SK-N-SH treated with all-trans-retinoic acid at 6 μM for 48 hours (cell line): ENCODE measurements around the gene HSD11B1.

ENCODE experiments used
- ATAC-seq: fragments of 200-7000 bp; cut with Tn5 transposase; 3 replicates; pipeline ENCODE4 v1.9.1; 2020; ENCODE audit warnings: mild to moderate bottlenecking, moderate library complexity
- ARNTL ChIP-seq: fragments of 450-650 bp; formaldehyde crosslinking; IDR thresholded peaks from 2 replicates; pipeline ENCODE4 v1.5.0; 2020; ENCODE audit warnings: low read depth, mild to moderate bottlenecking, moderate library complexity, borderline replicate concordance
- BACH2 ChIP-seq: fragments of 250-450 bp; sonication (Bioruptor Pico); IDR thresholded peaks from 2 replicates; pipeline ENCODE4 v1.9.0; 2021; ENCODE audit warnings: mild to moderate bottlenecking, borderline replicate concordance
- CSDC2 ChIP-seq: fragments of 250-450 bp; sonication (Bioruptor Pico); IDR thresholded peaks from 2 replicates; pipeline ENCODE4 v1.5.0; 2020; ENCODE audit warnings: mild to moderate bottlenecking, moderate library complexity
- ESRRG ChIP-seq: fragments of 250-450 bp; sonication (Bioruptor Pico); IDR thresholded peaks from 2 replicates; pipeline ENCODE4 v1.6.1; 2021; ENCODE audit warnings: mild to moderate bottlenecking
- GLIS3 ChIP-seq: fragments of 250-450 bp; sonication (Bioruptor Pico); IDR thresholded peaks from 2 replicates; pipeline ENCODE4 v1.5.0; 2020; ENCODE audit warnings: mild to moderate bottlenecking, moderate library complexity
- ISL1 ChIP-seq: fragments of 250-450 bp; sonication (Bioruptor Pico); IDR thresholded peaks from 2 replicates; pipeline ENCODE4 v2.1.2; 2022; ENCODE audit warnings: mild to moderate bottlenecking, moderate library complexity
- PPARA ChIP-seq: fragments of 250-450 bp; sonication (Bioruptor Pico); IDR thresholded peaks from 2 replicates; pipeline ENCODE4 v1.5.0; 2020; ENCODE audit warnings: mild to moderate bottlenecking, borderline replicate concordance
- RARB ChIP-seq: fragments of 250-450 bp; sonication (Bioruptor Pico); IDR thresholded peaks from 2 replicates; pipeline ENCODE4 v1.8.0; 2021; ENCODE audit warnings: mild to moderate bottlenecking, moderate library complexity
- SNAI2 ChIP-seq: fragments of 250-450 bp; sonication (Bioruptor Pico); IDR thresholded peaks from 2 replicates; pipeline ENCODE4 v1.5.0; 2020; ENCODE audit warnings: mild to moderate bottlenecking, moderate library complexity
- TCF4 ChIP-seq: fragments of 250-450 bp; sonication (Bioruptor Pico); IDR thresholded peaks from 2 replicates; pipeline ENCODE4 v1.8.0; 2021; ENCODE audit warnings: mild to moderate bottlenecking, moderate library complexity, borderline replicate concordance
- TOX ChIP-seq: fragments of 250-450 bp; sonication (Bioruptor Pico); IDR thresholded peaks from 2 replicates; pipeline ENCODE4 v1.8.0; 2021; ENCODE audit warnings: mild to moderate bottlenecking, moderate library complexity, borderline replicate concordance
- ZC3H10 ChIP-seq: fragments of 250-450 bp; sonication (Bioruptor Pico); IDR thresholded peaks from 2 replicates; pipeline ENCODE4 v1.5.1; 2021; ENCODE audit warnings: mild to moderate bottlenecking, moderate library complexity
- ZFP3 ChIP-seq: fragments of 250-450 bp; sonication (Bioruptor Pico); IDR thresholded peaks from 2 replicates; pipeline ENCODE4 v1.5.0; 2020; ENCODE audit warnings: mild to moderate bottlenecking, moderate library complexity
- ZFP30 ChIP-seq: fragments of 450-650 bp; formaldehyde crosslinking; IDR thresholded peaks from 2 replicates; pipeline ENCODE4 v1.5.0; 2022; ENCODE audit warnings: mild to moderate bottlenecking, moderate library complexity
- ZNF8 ChIP-seq: fragments of 450-650 bp; formaldehyde crosslinking; IDR thresholded peaks from 2 replicates; pipeline ENCODE4 v1.5.0; 2020; ENCODE audit warnings: mild to moderate bottlenecking, moderate library complexity
- TF ChIP-seq, protein P1 (sequence below): fragments of 250-450 bp; sonication (Bioruptor Pico); IDR thresholded peaks from 2 replicates; pipeline ENCODE4 v1.8.0; 2020; ENCODE audit warnings: mild to moderate bottlenecking, moderate library complexity, borderline replicate concordance
- TF ChIP-seq, protein P2 (sequence below): fragments of 250-450 bp; sonication (Bioruptor Pico); IDR thresholded peaks from 2 replicates; pipeline ENCODE4 v1.5.0; 2020; ENCODE audit warnings: mild to moderate bottlenecking, moderate library complexity
- TF ChIP-seq, protein P3 (sequence below): fragments of 250-450 bp; sonication (Bioruptor Pico); IDR thresholded peaks from 2 replicates; pipeline ENCODE4 v1.8.0; 2021; ENCODE audit warnings: low read depth, mild to moderate bottlenecking, moderate library complexity, borderline replicate concordance
- TF ChIP-seq, protein P4 (sequence below): fragments of 250-450 bp; sonication (Bioruptor Pico); IDR thresholded peaks from 2 replicates; pipeline ENCODE4 v1.5.1; 2021; ENCODE audit warnings: mild to moderate bottlenecking, moderate library complexity

The HSD11B1 gene

DNA sequence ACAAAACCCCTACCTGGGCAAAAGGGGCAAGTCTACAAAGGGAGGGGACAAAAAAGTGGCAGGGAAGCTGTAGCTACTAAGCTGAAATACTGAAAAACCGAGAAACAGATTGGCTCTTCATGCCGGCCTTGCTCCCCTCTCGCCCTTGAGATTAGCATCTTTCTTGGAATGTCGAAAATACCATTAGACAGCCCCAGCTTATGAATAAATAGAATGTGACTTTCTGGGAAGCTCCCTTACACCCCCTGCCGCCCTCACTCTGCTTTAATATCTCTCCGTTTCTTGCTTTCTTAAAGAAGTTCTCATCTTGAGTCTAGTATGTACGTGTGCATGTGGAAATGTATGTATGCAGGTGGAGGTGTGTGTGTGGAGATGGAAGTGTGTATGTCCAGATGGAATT, 65.3 kb downstream of the HSD11B1 start:
- peak; percentile 75 for ATAC-seq
- TF ChIP-seq ZFP30 (CRISPR knock-in tag) = no peak
- no peak for TF ChIP-seq PPARA (CRISPR knock-in tag)
- no peak; the same call in 1 of the 2 replicates for TF ChIP-seq TOX (CRISPR knock-in tag)
- TF ChIP-seq RARB (CRISPR knock-in tag) = no peak
- TF ChIP-seq, protein P1, sequence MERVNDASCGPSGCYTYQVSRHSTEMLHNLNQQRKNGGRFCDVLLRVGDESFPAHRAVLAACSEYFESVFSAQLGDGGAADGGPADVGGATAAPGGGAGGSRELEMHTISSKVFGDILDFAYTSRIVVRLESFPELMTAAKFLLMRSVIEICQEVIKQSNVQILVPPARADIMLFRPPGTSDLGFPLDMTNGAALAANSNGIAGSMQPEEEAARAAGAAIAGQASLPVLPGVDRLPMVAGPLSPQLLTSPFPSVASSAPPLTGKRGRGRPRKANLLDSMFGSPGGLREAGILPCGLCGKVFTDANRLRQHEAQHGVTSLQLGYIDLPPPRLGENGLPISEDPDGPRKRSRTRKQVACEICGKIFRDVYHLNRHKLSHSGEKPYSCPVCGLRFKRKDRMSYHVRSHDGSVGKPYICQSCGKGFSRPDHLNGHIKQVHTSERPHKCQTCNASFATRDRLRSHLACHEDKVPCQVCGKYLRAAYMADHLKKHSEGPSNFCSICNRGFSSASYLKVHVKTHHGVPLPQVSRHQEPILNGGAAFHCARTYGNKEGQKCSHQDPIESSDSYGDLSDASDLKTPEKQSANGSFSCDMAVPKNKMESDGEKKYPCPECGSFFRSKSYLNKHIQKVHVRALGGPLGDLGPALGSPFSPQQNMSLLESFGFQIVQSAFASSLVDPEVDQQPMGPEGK (CRISPR knock-in tag) = no peak
- no peak for TF ChIP-seq ESRRG
- TF ChIP-seq, protein P2, sequence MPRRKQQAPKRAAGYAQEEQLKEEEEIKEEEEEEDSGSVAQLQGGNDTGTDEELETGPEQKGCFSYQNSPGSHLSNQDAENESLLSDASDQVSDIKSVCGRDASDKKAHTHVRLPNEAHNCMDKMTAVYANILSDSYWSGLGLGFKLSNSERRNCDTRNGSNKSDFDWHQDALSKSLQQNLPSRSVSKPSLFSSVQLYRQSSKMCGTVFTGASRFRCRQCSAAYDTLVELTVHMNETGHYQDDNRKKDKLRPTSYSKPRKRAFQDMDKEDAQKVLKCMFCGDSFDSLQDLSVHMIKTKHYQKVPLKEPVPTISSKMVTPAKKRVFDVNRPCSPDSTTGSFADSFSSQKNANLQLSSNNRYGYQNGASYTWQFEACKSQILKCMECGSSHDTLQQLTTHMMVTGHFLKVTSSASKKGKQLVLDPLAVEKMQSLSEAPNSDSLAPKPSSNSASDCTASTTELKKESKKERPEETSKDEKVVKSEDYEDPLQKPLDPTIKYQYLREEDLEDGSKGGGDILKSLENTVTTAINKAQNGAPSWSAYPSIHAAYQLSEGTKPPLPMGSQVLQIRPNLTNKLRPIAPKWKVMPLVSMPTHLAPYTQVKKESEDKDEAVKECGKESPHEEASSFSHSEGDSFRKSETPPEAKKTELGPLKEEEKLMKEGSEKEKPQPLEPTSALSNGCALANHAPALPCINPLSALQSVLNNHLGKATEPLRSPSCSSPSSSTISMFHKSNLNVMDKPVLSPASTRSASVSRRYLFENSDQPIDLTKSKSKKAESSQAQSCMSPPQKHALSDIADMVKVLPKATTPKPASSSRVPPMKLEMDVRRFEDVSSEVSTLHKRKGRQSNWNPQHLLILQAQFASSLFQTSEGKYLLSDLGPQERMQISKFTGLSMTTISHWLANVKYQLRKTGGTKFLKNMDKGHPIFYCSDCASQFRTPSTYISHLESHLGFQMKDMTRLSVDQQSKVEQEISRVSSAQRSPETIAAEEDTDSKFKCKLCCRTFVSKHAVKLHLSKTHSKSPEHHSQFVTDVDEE (CRISPR knock-in tag) = no peak
- TF ChIP-seq BACH2 (CRISPR knock-in tag) = no peak

DNA sequence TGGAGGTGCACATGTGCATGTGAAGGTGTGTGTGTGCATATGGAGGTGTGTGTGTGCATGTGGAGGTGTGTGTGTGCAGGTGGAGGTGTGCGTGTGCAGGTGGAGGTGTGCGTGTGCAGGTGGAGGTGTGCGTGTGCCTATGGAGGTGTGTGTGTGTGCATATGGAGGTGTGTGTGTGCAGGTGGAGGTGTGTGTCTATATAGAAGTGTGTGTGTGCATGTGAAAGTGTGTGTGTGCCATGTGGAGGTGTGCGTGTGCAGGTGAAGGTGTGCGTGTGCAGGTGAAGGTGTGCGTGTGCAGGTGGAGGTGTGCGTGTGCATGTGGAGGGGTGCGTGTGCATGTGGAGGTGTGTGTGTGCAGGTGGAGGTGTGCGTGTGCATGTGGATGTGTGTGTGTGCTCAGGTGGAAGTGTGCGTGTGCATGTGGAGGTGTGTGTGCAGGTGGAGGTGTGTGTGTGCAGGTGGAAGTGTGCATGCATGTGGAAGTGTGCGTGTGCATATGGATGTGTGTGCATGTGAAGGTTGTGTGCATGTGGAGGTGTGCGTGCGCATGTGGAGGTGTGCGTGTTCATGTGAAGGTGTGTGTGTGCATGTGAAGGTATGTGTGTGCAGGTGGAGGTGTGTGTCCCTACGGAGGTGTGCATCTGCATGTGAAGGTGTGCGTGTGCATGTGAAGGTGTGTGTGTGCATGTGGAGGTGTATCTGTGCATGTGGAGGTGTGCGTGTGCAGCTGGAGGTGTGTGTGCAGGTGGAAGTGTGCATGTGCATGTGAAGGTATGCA, 66.2 kb downstream of the HSD11B1 start:
- no peak for ATAC-seq

DNA sequence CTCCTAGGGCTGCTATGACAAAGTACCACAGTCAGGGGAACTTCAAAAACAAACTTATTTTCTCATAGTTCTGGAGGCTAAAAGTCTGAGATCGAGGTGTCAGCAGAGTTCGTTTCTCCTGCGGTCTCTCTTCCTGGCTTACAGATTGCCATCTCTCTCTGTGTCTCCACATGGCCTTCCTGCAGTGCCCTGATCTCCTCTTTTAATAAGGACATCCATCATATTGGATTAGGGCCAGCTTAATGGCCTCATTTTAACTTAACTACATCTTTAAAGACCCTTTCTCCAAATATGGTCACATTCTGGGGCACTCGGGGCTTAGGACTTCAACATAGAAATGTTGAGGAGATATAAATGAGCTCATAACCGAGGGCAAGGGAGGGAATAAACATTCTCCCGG, 67.5 kb downstream of the HSD11B1 start:
- no peak for TF ChIP-seq GLIS3 (CRISPR knock-in tag)
- TF ChIP-seq, protein P2 (CRISPR knock-in tag) = no peak
- TF ChIP-seq ZNF8 = no peak
- TF ChIP-seq, protein P3, sequence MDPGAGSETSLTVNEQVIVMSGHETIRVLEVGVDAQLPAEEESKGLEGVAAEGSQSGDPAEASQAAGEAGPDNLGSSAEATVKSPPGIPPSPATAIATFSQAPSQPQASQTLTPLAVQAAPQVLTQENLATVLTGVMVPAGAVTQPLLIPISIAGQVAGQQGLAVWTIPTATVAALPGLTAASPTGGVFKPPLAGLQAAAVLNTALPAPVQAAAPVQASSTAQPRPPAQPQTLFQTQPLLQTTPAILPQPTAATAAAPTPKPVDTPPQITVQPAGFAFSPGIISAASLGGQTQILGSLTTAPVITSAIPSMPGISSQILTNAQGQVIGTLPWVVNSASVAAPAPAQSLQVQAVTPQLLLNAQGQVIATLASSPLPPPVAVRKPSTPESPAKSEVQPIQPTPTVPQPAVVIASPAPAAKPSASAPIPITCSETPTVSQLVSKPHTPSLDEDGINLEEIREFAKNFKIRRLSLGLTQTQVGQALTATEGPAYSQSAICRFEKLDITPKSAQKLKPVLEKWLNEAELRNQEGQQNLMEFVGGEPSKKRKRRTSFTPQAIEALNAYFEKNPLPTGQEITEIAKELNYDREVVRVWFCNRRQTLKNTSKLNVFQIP (CRISPR knock-in tag) = no peak
- TF ChIP-seq CSDC2 (CRISPR knock-in tag) = no peak
- no peak for TF ChIP-seq ARNTL (CRISPR knock-in tag)
- TF ChIP-seq, protein P4, sequence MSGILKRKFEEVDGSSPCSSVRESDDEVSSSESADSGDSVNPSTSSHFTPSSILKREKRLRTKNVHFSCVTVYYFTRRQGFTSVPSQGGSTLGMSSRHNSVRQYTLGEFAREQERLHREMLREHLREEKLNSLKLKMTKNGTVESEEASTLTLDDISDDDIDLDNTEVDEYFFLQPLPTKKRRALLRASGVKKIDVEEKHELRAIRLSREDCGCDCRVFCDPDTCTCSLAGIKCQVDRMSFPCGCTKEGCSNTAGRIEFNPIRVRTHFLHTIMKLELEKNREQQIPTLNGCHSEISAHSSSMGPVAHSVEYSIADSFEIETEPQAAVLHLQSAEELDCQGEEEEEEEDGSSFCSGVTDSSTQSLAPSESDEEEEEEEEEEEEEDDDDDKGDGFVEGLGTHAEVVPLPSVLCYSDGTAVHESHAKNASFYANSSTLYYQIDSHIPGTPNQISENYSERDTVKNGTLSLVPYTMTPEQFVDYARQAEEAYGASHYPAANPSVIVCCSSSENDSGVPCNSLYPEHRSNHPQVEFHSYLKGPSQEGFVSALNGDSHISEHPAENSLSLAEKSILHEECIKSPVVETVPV (CRISPR knock-in tag) = no peak
- TF ChIP-seq SNAI2 (CRISPR knock-in tag) = no peak
- TF ChIP-seq RARB (CRISPR knock-in tag) = no peak
- no peak for TF ChIP-seq ZFP3
- no peak; the same call in 1 of the 2 replicates for TF ChIP-seq TCF4 (CRISPR knock-in tag)
- ATAC-seq = no peak

More for the DNA sequence above, 66.2 kb downstream of the HSD11B1 start:
- TF ChIP-seq ZC3H10 (CRISPR knock-in tag) = no peak
- no peak for TF ChIP-seq PPARA (CRISPR knock-in tag)
- no peak for TF ChIP-seq CSDC2 (CRISPR knock-in tag)
- TF ChIP-seq TOX (CRISPR knock-in tag) = no peak
- no peak for TF ChIP-seq ARNTL (CRISPR knock-in tag)
- no peak for TF ChIP-seq SNAI2 (CRISPR knock-in tag)
- no peak for TF ChIP-seq ISL1 (CRISPR knock-in tag)
- TF ChIP-seq RARB (CRISPR knock-in tag) = no peak
- TF ChIP-seq, protein P1 (CRISPR knock-in tag) = no peak
- TF ChIP-seq, all 23 proteins: peak for 0
